Dedifferentiated amniotic fluid mesenchymal stem cell (primary cell): ENCODE measurements around the gene IL22RA1.
A peak's percentile ranks its signal among the peaks of the same experiment; 100 is the strongest.

Source experiments
- DNase-seq: peaks from one replicate; pipeline ENCODE4 v3.0.0-alpha.2; 2016; ENCODE audit errors: extremely low spot score

The IL22RA1 gene

DNA sequence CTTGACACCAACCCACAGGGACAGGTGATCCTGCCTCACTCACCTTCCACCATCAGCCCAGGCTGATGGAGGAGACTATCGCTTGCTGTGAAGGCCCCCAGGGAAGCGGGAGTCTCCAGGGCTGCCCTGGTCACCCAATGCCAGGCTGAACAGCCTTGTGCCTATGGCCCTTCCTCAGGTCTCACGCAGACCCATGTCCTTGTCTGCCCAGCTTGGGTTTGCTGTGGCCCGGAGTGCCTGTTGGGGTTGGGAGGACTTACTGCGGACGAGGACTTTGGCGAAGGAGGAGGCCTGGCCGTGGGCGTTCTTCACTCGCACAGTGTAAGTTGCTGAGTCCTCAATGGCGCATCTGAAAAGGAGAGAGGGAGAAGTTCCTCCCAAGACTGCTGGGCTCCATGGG, 45.3 kb downstream of the IL22RA1 start:
- DNase-seq, result no peak

DNA sequence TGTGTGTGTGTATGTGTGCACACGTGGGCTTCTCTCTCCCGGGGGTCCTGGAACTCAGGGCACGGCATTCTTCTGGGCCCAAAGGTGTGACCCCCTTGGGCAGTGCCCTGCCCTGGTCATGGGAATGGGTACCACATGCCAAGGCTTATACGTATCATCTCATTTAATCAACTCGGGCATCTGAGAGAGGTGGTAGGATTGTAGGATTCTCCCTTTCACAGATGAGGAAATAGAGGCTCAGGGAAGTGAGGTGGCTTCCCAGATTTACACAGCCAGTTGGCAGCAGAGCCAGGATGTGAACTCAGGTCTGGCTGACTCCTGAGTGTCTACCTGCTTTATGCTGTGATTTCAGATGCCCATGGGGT, 46.2 kb downstream of the IL22RA1 start:
- no peak for DNase-seq

DNA sequence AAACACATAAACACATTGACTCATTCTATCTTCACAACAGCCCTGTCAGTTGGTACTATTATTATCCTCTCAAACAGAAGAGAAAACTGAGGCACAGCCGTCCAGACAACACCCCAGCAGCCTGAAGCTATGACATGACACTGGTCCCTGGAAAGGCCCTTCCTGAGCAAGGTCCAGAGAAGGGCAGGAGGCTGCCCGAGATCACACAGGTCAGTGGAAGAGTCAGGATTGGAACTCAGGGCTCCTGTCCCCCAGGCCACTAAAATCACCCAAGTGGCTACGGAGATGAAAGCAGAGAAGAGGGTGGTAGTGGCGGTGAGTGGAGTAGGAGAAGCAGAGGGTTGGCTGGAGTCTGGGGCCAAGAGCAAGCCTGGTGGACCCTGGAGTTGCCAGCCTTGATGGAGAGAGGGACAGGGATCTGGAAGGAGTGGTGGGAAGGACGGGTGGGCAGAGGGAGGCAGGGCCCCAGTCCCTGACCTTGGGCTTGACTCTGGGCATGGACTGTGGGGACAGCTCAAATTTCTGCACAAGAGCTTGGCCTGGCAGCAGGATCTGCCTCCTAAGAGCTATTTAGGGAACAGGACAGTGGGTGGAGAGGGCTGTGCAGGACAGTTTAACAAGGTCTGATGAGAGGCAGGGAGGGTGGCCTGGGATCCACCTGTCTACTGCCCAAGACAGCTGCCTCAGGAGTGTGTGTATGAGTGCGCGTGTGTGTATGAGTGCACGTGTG, 46.8 kb downstream of the IL22RA1 start:
- no peak for DNase-seq

DNA sequence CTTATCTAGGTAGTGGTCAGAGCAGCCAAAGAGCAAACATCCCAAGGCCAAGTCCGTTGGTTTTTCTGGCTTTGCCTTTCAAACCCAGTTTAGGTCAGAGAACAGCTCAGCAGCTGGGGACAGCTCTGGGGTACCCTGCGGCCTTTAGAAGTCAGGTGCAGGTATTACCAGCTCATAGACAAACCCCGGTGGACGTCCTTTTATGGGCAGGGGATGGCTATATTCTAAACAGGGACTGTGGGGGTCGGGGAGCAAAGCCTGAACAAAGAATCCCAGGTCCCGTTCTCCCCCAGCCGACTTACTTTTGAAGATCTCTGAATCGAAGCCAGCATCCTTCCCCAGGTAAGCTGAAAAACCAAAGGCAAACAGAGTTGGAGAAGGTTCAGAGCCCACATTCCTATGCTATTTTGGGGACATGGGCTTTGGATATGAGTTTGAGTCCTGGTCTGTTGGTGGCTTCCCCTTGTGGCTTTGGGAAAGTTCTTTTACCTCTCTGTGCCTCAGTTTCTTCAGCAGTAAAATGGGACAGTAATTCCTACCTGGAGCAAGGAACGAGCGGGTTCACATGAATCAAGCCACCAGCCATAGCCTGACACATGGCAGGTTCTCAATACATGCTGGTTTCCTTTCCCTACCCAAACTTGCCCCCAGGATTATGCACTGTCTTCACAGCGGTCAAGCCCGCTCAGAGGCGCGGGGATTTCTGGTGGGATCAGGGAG, 47.6 kb downstream of the IL22RA1 start:
- DNase-seq, result no peak

DNA sequence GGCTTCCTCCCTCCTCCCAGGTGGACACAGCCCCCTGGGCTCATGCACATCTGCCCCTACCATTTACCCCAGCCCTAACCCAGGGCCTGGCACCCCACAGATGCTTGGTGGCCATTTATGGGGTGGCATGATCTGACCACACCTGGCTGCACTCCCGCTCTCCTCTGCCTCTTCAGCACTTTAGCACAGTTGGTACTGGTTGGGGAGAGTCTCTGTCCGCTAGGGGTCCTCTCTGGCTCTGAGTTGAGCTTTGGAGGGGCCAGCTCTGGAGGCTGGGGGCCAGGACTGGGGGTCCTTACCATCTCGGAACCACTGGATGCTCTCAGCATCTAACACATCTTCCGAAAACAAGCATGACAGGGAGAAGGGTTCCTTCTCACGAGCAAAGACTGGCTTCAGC, 48.4 kb downstream of the IL22RA1 start:
- no peak for DNase-seq

DNA sequence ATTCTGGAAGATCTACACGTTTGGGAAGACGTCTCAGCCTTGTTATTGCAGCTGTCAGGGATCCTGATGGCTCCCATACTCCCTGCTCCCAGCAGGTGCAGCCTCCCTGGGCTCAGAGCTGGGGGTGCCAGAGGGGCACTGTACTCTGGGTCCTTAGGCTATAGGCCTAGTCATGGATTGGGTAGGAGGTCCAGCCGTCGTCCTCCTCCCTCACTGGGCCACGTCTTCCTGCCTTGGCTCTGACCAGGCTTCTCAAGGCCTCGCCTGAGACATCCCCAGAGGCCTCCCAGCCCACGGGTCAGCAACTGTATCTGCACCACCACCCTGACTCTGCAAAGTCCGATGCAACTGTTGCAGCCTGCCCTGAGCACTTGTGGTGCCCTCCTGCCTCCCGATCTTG, 49.2 kb downstream of the IL22RA1 start:
- no peak for DNase-seq

DNA sequence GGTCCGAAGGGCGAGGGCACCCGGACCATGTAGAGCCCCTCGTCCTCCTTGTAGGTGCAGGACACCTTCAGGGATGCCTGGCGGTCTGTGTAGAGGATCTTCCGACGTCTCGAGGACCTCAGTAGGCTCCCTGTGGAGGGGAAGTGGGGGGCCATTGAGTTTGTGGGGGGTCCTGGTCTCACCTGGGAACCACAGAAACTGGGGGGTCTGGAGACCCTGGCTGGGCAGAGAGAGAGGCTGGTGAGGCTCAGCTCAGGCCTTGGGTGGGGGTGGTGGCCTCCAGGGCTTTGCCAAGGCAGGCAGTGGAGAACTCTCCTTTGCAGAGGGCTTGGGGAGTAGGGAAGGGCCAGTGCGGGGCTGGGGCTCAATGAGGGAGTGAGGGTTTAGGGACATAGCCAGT, 50.0 kb downstream of the IL22RA1 start:
- DNase-seq, result no peak

DNA sequence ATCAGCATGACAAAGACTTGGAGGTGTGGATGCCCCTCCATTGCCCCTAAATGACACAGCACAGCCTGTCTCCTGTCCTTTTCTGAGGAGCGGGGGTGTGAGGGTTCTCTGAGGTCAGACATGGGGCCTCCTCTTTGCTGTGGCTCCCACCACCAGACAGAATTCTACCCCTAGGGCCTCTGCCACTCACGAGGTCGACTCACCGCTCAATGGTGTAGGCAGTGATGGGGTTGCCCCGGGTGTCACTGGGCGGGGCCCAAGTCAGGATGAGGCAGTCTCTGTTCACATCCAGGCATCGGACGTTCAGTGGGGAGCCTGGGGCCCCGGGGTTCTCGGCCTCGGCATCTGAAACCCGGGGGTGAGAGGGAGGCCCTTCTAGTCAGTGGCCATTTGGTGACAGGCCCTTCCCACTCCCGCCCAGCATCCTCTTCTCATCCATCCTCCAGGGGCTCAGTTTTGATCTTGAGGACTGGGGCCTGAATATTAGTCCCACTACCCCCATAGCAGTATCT, 50.9 kb downstream of the IL22RA1 start:
- DNase-seq, result no peak

DNA sequence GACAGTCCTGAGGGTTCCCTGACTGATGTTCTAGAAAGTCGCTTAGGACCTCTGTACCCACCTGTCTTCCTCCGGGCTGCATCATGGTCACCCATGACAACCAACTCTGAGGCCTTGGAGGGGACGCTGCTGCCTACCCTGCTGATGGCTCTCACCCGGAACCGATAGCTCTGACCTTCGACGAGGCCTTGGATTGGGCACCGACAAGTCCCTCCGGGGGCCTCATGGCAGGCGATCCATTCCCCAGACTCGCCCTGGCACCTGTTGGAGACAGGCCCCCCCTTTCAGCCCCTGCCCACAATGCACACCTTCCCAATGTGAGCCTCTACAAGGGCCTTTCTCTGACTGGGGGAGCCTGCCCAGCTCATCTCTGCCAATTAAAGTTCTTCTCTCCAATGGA, 52.2 kb downstream of the IL22RA1 start:
- DNase-seq, result no peak

DNA sequence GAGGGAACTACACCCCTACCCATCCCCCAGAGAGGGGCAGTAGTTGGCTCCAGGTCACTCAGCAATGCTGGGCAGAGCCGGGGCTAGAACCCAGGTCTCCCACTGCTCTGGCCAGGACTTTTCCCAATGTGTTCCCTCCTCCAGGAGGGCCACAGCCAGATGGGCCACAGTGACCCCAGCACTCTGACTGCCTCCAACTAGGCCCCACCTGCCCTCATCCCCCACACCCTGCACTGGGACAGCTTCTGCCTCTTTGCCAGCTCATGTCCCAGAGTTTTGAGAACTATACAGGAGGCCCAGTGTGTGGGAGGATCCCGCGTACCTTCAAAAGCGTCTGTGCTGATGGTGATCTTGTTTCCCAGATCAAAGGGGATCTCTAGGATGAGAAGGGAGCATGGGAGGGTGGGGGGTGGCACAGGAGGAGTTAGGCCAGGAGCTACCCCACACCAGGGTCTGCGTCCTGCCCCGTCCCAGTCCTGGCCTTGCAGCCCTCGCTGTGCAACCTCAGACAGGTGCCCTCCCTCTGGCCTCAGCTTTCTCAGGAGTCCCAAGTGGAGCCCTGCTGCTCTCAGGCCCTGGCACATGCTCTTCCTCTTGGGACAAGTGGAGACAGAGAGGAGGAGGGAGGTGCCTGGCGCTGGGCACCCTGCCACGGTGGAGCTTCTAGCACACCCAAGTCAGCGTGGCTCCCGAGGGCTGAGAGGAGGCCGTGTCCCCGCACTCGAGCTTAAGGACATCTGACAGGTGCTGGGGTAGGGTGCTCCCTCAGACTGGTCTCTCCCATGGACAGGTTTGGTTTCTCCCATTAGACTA, 53.0 kb downstream of the IL22RA1 start:
- no peak for DNase-seq

DNA sequence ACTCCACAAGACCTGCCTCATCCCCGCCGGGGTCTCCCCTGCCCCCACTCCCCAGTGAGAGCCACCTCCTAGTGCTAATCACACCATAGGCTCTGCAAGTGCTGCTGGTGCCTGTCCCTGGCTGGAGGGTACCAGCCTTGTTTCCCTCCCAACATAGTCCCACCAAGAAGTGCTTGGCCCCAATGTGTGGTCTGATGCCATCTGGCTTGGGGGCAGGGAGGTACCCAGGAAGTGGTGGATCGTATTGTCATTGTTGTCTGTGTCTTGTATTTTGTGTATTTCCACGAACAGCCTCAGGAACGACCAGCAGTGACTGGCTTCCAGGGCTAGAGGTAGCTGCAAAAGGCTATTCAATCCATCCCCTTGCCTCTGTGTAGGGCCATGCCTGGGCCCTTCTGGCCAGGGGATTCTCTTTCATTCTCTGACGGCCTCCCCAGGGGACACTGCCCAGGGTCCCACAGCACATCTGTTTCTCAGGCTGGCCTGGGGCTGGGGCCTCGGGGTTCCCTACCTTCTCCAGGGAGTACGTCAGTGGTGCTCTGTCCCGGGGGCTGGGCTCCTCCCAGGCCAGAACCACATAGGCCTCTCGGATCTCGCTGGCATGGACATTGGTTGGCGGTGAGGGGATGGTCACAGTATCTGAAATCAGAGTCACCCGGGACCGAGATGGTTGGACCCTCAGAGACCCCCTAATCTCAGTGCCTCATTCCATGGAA, 53.8 kb downstream of the IL22RA1 start:
- no peak for DNase-seq

DNA sequence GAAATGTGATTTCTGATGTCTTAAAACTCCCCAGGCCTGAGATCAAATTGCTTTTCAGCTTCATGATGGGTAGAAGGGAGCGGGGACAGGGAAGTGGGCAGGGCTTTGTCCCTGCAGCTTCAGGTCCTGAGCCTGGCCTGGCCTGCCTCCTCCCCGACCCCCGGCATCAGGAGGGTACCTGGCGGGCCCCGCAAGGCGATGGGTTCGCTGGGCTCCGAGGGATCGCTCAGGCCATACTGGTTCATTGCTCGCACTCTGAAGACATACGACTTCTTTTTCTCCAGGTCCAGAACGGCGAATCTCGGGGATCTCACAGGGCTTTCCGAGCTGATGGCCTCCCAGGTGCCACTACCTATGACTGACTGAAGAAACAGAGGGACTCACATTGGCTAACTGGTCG, 56.5 kb downstream of the IL22RA1 start:
- no peak for DNase-seq

DNA sequence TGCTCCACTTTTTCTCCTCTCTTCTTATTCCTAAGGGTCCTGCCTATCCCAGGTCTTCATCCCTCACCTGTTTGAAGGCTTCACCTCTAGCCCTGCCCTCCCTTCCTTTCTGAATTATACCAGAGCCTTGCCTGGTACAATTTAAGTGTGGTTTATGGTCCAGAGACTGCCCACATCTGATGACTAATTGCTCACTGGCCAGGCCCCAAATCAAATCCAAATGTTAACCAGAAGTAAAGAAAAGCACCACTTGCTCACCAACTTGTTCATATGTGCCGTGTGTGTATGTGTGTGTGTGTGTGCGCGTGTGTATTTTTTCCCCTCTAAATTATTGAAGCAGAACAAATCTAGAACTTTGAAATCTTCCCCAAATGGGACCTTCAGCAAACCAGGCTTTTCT, 57.4 kb downstream of the IL22RA1 start:
- DNase-seq, result peak; percentile 69

DNA sequence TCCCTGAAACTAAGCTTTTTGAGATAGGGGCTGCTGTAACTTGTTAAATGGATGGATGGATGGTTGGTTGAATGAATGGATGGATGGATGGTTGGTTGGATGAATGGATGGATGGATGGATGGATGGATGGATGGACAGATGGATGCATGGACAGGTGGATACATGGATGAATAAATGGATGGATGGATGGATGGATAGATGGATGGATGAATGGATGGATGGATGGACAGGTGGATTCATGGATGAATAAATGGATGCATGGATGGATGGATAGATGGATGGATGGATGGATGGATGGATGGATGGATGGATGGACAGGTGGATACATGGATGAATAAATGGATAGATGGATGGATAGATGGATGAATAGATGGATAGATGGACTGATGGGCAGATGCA, 57.9 kb downstream of the IL22RA1 start:
- DNase-seq, result no peak

DNA sequence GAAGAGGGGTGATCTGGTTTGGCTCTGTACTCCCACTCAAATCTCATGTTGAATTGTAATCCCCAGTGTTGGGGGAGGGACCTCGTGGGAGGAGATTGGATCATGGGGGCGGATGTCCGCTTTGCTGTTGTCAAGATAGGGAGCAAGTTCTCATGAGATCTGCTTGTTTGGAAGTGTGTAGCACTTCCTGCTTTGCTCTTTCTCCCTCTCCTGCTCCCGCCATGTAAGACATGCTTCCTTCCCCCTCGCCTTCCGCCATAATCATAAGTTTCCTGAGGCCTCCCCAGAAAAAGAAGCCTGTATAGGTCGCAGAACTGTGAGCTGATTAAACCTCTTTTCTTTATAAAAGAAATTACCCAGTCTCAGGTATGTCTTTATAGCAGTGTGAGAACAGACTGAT, 58.9 kb downstream of the IL22RA1 start:
- no peak for DNase-seq

DNA sequence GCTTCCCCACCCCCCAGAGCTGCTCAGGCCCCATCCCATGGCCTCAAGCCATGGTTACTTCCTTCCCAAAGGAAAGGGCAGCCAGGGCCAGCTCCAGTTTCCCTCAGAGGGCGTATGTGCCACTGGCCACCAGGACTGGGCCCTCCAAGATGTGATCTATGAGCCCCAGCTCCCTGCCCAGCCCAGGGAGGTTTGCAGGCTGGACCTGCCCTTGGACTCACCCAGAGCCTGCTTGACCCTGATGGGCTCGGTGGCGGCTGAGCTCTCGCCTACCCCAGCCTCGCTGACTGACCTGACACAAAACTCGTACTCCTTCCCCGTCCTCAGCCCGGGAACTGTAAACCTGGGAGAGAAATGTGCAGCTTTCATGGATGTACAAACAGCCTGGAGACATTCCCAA, 60.6 kb downstream of the IL22RA1 start:
- no peak for DNase-seq

DNA sequence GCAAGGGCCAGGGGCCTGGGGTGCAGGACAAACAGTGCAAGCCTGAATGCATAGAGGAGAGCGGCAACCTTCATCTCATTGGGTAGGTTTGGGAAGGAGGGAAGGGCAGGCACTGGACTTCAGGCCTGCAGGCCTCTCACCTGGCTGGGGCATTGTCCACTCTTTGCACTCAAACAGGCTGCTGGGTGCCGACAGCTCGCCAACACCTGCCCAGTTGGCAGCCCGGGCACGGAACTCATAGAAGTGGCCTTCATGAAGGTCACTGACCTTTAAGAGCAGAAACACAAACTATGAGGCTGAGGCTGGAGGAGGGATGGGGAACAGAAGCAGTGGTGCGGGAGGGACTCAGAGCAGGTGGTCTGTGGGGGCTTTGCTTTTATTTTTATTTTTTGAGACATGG, 61.8 kb downstream of the IL22RA1 start:
- DNase-seq, result no peak

DNA sequence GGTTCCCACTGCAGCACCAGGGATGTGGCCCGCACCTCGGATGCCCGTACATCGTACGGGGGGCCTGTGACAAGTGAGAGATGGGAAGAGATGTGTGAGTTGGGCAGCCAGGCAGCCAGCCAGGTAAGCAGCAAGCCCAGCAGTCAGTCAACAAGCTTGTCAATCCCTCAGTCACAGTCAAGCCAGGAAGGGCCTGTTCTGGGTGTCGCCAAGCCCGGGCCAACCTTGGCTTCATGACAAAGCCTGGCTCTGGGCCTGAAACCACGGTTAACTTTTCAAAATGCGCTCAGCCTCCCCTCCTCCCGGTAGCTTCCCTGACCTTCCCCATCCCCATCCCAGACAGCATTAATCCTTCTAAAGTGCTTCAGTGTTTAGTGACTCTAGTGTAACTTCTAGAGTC, 62.8 kb downstream of the IL22RA1 start:
- DNase-seq, result no peak

DNA sequence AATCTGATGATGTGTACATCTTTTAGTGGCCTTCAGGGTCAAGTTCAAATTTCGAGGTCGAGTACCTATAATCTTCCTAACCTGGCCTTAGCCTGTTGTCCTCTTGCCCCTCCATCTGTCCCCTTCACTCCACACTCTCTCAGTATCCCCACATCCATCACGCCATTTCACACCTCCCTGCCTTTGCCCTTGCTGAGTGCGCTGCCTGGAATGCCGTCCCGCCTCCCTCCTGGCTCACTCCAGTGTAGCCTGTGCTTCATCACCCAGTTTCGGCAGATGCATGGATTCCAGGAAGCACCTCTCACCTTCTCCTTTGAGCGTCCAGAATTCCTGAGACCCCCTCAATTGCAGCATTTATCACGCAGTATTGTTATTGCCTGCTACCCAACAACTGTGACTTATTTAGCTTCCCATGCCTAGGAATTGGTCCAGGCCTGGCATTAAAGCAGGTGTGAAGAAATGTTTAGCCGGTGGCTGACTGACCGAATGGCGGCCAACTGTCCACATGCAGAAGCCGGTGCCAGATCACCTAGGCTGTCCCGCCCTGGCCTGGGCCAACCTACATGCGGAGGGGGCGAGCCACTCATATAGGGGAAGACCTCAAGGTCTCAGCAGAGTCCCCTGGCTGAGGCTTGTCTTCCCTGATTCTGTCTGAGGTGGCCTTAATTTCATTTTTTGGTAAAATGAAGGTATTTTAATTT, 65.5 kb downstream of the IL22RA1 start:
- no peak for DNase-seq

DNA sequence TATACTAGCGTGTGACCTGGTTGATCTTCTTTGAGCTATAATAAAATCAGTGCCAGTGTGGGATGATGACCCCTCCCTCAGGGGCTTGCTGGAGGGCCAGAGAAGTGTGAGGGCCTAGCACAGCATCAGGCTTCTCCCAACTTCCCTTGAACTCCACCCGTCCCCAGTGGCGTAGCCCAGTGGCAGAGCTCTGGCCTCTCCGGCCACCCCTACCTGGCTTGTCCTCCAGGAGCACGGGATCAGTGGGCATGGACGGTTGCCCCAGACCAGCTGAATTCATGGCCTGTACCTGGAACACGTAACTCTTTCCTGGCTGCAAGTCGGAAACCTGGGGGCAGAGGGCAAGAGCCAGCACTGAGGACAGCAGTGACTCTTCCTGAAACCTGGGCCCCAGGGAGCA, 67.0 kb downstream of the IL22RA1 start:
- no peak for DNase-seq

DNA sequence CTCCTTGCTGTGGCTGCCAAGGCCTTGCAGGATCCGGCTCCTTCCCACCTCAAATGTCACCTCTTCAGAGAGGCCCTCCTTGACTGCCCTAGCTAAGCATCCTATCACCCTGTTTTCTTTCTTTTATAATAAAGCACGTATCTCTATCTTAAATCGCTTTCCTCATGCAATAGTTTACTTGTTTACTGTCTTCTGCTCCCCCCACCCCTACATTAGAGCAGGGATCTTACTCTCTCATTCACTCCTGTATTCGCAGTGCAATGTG, 67.4 kb downstream of the IL22RA1 start:
- no peak for DNase-seq
